HepG2 (cell line): ENCODE data around the gene IP6K1. TPM values are rescaled to one million over a fixed set of nuclear protein-coding genes. Genes with fewer than 3 reads are reported as not detected.

ENCODE experiments used
- ADNP ChIP-seq: sonication (generic); formaldehyde crosslinking; IDR thresholded peaks from 2 replicates; pipeline ENCODE4 v1.4.0; 2020; ENCODE audit warnings: missing genetic modification reagents
- ARNT ChIP-seq: fragments of 450-650 bp; IDR thresholded peaks from 2 replicates; pipeline ENCODE4 v1.6.1; 2017
- ATRX ChIP-seq: sonication (generic); formaldehyde crosslinking; IDR thresholded peaks from 2 replicates; pipeline ENCODE4 v1.4.0; 2020; ENCODE audit warnings: missing genetic modification reagents, borderline replicate concordance
- DMAP1 ChIP-seq: IDR thresholded peaks from 2 replicates; pipeline ENCODE4 v1.6.1; 2016
- HIVEP1 ChIP-seq: sonication (generic); formaldehyde crosslinking; IDR thresholded peaks from 2 replicates; pipeline ENCODE4 v1.4.0; 2020; ENCODE audit warnings: mild to moderate bottlenecking, missing genetic modification reagents
- HMGA1 ChIP-seq: sonication (generic); formaldehyde crosslinking; conservative IDR thresholded peaks from 2 replicates; pipeline ENCODE4 v1.4.0; 2020; ENCODE audit warnings: missing genetic modification reagents
- KLF13 ChIP-seq: sonication (generic); formaldehyde crosslinking; IDR thresholded peaks from 2 replicates; pipeline ENCODE4 v1.4.0; 2020; ENCODE audit warnings: mild to moderate bottlenecking, missing genetic modification reagents
- KMT2B ChIP-seq: IDR thresholded peaks from 2 replicates; pipeline ENCODE4 v1.6.1; 2016; ENCODE audit warnings: missing genetic modification reagents, missing compliant biosample characterization
- NBN ChIP-seq: fragments of 450-650 bp; conservative IDR thresholded peaks from 2 replicates; pipeline ENCODE4 v1.6.1; 2017
- PAX8 ChIP-seq: sonication (generic); formaldehyde crosslinking; IDR thresholded peaks from 2 replicates; pipeline ENCODE4 v1.8.0; 2022; ENCODE audit warnings: mild to moderate bottlenecking, missing genetic modification reagents, borderline replicate concordance
- PPARG ChIP-seq: conservative IDR thresholded peaks from 2 replicates; pipeline ENCODE4 v1.6.1; 2016; ENCODE audit warnings: missing biosample characterization, missing genetic modification reagents
- RAD21 ChIP-seq: fragments of 450-650 bp; formaldehyde crosslinking; IDR thresholded peaks from 2 replicates; pipeline ENCODE4 v1.5.0; 2020; ENCODE audit warnings: mild to moderate bottlenecking
- RELA ChIP-seq: sonication (generic); formaldehyde crosslinking; IDR thresholded peaks from 2 replicates; pipeline ENCODE4 v1.4.0; 2020; ENCODE audit warnings: missing genetic modification reagents
- REPIN1 ChIP-seq: sonication (generic); formaldehyde crosslinking; IDR thresholded peaks from 2 replicates; pipeline ENCODE4 v1.8.0; 2022; ENCODE audit warnings: missing genetic modification reagents, low read depth, mild to moderate bottlenecking, borderline replicate concordance
- RNF219 ChIP-seq: sonication (generic); formaldehyde crosslinking; IDR thresholded peaks from 2 replicates; pipeline ENCODE4 v1.5.0; 2020; ENCODE audit warnings: mild to moderate bottlenecking, missing genetic modification reagents
- SETDB1 ChIP-seq: sonication (generic); formaldehyde crosslinking; IDR thresholded peaks from 2 replicates; pipeline ENCODE4 v1.5.1; 2020; ENCODE audit warnings: missing genetic modification reagents, mild to moderate bottlenecking, borderline replicate concordance
- SMAD9 ChIP-seq: sonication (generic); formaldehyde crosslinking; IDR thresholded peaks from 2 replicates; pipeline ENCODE4 v1.5.1; 2020; ENCODE audit warnings: mild to moderate bottlenecking, missing genetic modification reagents
- SNAI1 ChIP-seq: sonication (generic); formaldehyde crosslinking; IDR thresholded peaks from 2 replicates; pipeline ENCODE4 v1.5.0; 2020; ENCODE audit warnings: mild to moderate bottlenecking, missing genetic modification reagents, borderline replicate concordance
- SRY ChIP-seq: sonication (generic); formaldehyde crosslinking; IDR thresholded peaks from 2 replicates; pipeline ENCODE4 v1.8.0; 2022; ENCODE audit warnings: mild to moderate bottlenecking, missing genetic modification reagents
- ZBTB7B ChIP-seq: sonication (generic); formaldehyde crosslinking; IDR thresholded peaks from 2 replicates; pipeline ENCODE4 v1.4.0; 2020; ENCODE audit warnings: missing genetic modification reagents
- ZKSCAN1 ChIP-seq: fragments of 150-350 bp; IDR thresholded peaks from 2 replicates; pipeline ENCODE4 v1.6.1; 2014; ENCODE audit warnings: low read length
- ZNF20 ChIP-seq: sonication (generic); formaldehyde crosslinking; IDR thresholded peaks from 2 replicates; pipeline ENCODE4 v1.4.0; 2020; ENCODE audit warnings: mild to moderate bottlenecking, moderate library complexity, missing genetic modification reagents
- ZNF572 ChIP-seq: sonication (generic); formaldehyde crosslinking; IDR thresholded peaks from 2 replicates; pipeline ENCODE4 v1.5.1; 2020; ENCODE audit warnings: mild to moderate bottlenecking, missing genetic modification reagents
- ZNF775 ChIP-seq: sonication (generic); formaldehyde crosslinking; IDR thresholded peaks from 2 replicates; pipeline ENCODE4 v1.4.0; 2020; ENCODE audit warnings: missing genetic modification reagents, mild to moderate bottlenecking, moderate library complexity, borderline replicate concordance
- ZNF788 ChIP-seq: sonication (generic); formaldehyde crosslinking; IDR thresholded peaks from 2 replicates; pipeline ENCODE4 v1.5.0; 2020; ENCODE audit warnings: mild to moderate bottlenecking, missing genetic modification reagents, borderline replicate concordance
- polyA plus RNA-seq, 8 experiments: library from polyadenylated mRNA; depleted of rRNA in 3 of 8; stranded (reverse) in 7 of 8; unstranded in 1 of 8; fragments of >200 nt; fragmentation: Illumina TruSeq in 4 of 8; extraction: Trizol in 4 of 8; gene quantifications; 2 replicates each; pipeline versions ENCODE4 v1.2.1 to v1.2.3, GENCODE V29; 2011 to 2016; ENCODE audit warnings: low read depth in 4 of 8, missing spikeins in 1 of 8, mixed read lengths in 1 of 8; ENCODE audit not compliant: insufficient read depth in 1 of 8
- total RNA-seq, 5 experiments: library from RNA; depleted of rRNA; stranded (reverse); fragments of >200 nt; fragmentation: Illumina TruSeq; extraction: Trizol; gene quantifications; 2 replicates each; pipeline ENCODE4 v1.2.3, GENCODE V29; 2016; ENCODE audit warnings: low read depth in 1 of 5
- TF ChIP-seq, protein P1 (sequence below): sonication (generic); formaldehyde crosslinking; IDR thresholded peaks from 2 replicates; pipeline ENCODE4 v1.4.0; 2020; ENCODE audit warnings: mild to moderate bottlenecking, missing genetic modification reagents
- TF ChIP-seq, protein P2 (sequence below): sonication (generic); formaldehyde crosslinking; IDR thresholded peaks from 2 replicates; pipeline ENCODE4 v1.4.0; 2020; ENCODE audit warnings: mild to moderate bottlenecking, missing genetic modification reagents, borderline replicate concordance

IP6K1 gene
- total and polyA plus RNA-seq, 2 of the 13 experiments (the other 11 are each of a cell fraction or from before 2014, with no cell fraction given), result 17.7 to 29.7 TPM

GRCh38 chr3:49723628-49724551, 62.5 kb downstream of the IP6K1 start, which contains the start of gene GMPPB (continued):
- no peak for TF ChIP-seq ATRX (CRISPR knock-in tag)
- no peak for TF ChIP-seq RELA (CRISPR knock-in tag)
- TF ChIP-seq RAD21 (CRISPR knock-in tag), result peak; percentile 63
- no peak for TF ChIP-seq KLF13 (CRISPR knock-in tag)
- TF ChIP-seq, protein P1, sequence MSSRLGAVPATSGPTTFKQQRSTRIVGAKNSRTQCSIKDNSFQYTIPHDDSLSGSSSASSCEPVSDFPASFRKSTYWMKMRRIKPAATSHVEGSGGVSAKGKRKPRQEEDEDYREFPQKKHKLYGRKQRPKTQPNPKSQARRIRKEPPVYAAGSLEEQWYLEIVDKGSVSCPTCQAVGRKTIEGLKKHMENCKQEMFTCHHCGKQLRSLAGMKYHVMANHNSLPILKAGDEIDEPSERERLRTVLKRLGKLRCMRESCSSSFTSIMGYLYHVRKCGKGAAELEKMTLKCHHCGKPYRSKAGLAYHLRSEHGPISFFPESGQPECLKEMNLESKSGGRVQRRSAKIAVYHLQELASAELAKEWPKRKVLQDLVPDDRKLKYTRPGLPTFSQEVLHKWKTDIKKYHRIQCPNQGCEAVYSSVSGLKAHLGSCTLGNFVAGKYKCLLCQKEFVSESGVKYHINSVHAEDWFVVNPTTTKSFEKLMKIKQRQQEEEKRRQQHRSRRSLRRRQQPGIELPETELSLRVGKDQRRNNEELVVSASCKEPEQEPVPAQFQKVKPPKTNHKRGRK, result no peak
- TF ChIP-seq ZNF20 (CRISPR knock-in tag), result no peak
- TF ChIP-seq, protein P2, sequence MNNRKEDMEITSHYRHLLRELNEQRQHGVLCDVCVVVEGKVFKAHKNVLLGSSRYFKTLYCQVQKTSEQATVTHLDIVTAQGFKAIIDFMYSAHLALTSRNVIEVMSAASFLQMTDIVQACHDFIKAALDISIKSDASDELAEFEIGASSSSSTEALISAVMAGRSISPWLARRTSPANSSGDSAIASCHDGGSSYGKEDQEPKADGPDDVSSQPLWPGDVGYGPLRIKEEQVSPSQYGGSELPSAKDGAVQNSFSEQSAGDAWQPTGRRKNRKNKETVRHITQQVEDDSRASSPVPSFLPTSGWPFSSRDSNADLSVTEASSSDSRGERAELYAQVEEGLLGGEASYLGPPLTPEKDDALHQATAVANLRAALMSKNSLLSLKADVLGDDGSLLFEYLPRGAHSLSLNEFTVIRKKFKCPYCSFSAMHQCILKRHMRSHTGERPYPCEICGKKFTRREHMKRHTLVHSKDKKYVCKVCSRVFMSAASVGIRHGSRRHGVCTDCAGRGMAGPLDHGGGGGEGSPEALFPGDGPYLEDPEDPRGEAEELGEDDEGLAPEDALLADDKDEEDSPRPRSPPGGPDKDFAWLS (CRISPR knock-in tag), result no peak
- TF ChIP-seq HMGA1, result no peak
- no peak; the same call in 1 of the 2 replicates for TF ChIP-seq ZNF788 (CRISPR knock-in tag)
- peak; percentile 42; the same call in 1 of the 2 replicates for TF ChIP-seq HIVEP1 (CRISPR knock-in tag)
- no peak for TF ChIP-seq RNF219 (CRISPR knock-in tag)
- no peak for TF ChIP-seq SETDB1
- TF ChIP-seq SNAI1 (CRISPR knock-in tag), result peak; percentile 57; the same call in 1 of the 2 replicates
- TF ChIP-seq DMAP1, result peak; percentile 71
- no peak for TF ChIP-seq SRY (CRISPR knock-in tag)
- TF ChIP-seq PPARG (CRISPR knock-in tag), result no peak
- 0 out of 2 replicates have a peak, but pooled peaks have one; percentile 32 for TF ChIP-seq KMT2B (CRISPR knock-in tag)
- TF ChIP-seq ZBTB7B (CRISPR knock-in tag), result 0 out of 2 replicates have a peak, but pooled peaks have one; percentile 19
- no peak for TF ChIP-seq ZNF572 (CRISPR knock-in tag)
- no peak for TF ChIP-seq NBN
- TF ChIP-seq REPIN1, result no peak; the same call in 1 of the 2 replicates
- no peak for TF ChIP-seq ZKSCAN1
- no peak for TF ChIP-seq ZNF775 (CRISPR knock-in tag)
- no peak for TF ChIP-seq ARNT
- no peak for TF ChIP-seq SMAD9 (CRISPR knock-in tag)
- TF ChIP-seq PAX8, result 0 out of 2 replicates have a peak, but pooled peaks have one; percentile 63
- TF ChIP-seq ADNP (CRISPR knock-in tag), result no peak
